ENCODE data around the gene NHP2.
"Not testable (repeated sequence)": the region's sequence is repeated elsewhere in the genome, so short reads cannot be mapped to it uniquely, and the experiment has no call there.

The NHP2 gene

GRCh38 chr5:178130234-178130575 is 23.5 kb downstream of the NHP2 start:
- not testable (repeated sequence) for DNase-seq

GRCh38 chr5:178129296-178129695 is 24.4 kb downstream of the NHP2 start:
- no peak for DNase-seq

GRCh38 chr5:178127300-178128009 is 26.2 kb downstream of the NHP2 start:
- DNase-seq, result not testable (repeated sequence)

GRCh38 chr5:178126556-178126955 is 27.1 kb downstream of the NHP2 start:
- no peak for DNase-seq

GRCh38 chr5:178125253-178125906 is 28.3 kb downstream of the NHP2 start:
- DNase-seq, result no peak

GRCh38 chr5:178123966-178124925 is 29.4 kb downstream of the NHP2 start:
- DNase-seq, result no peak

GRCh38 chr5:178123094-178123965 is 30.4 kb downstream of the NHP2 start:
- no peak for DNase-seq

GRCh38 chr5:178122346-178122745 is 31.3 kb downstream of the NHP2 start:
- DNase-seq, result no peak

- no peak for DNase-seq
Observed at GRCh38 chr5:178121391-178122276, 32.1 kb downstream of the NHP2 start.

GRCh38 chr5:178120607-178121357 is 32.9 kb downstream of the NHP2 start:
- DNase-seq, result peak; percentile 86

GRCh38 chr5:178119915-178120606 is 33.6 kb downstream of the NHP2 start:
- no peak for DNase-seq

GRCh38 chr5:178117923-178118701 is 35.6 kb downstream of the NHP2 start:
- DNase-seq, result no peak

- peak; percentile 92 for DNase-seq
Observed at GRCh38 chr5:178116143-178116885, 37.4 kb downstream of the NHP2 start.

- no peak for DNase-seq
Observed at GRCh38 chr5:178115814-178116142, 37.9 kb downstream of the NHP2 start.

- peak; percentile 50 for DNase-seq
Observed at GRCh38 chr5:178115136-178115813, 38.4 kb downstream of the NHP2 start.

GRCh38 chr5:178114325-178115135 is 39.2 kb downstream of the NHP2 start:
- DNase-seq, result peak; percentile 69

GRCh38 chr5:178113841-178114324 is 39.8 kb downstream of the NHP2 start:
- DNase-seq, result no peak
